Activated T-cell treated with anti-CD3 and anti-CD28 coated beads for 48 hours (primary cell): ENCODE results near the gene ABLIM3.
"Not testable (repeated sequence)": the region's sequence is repeated elsewhere in the genome, so short reads cannot be mapped to it uniquely, and the experiment has no call there.

ENCODE experiments used
- DNase-seq: peaks from one replicate; pipeline ENCODE4 v3.0.0-alpha.2; 2020; ENCODE audit warnings: low read depth

ABLIM3 gene

GRCh38 chr5:149157330-149157729 lies 16.0 kb downstream of the ABLIM3 start:
- DNase-seq = no peak

GRCh38 chr5:149160291-149160787 lies 19.0 kb downstream of the ABLIM3 start:
- no peak for DNase-seq

- no peak for DNase-seq
Observed at GRCh38 chr5:149161026-149161687, 19.9 kb downstream of the ABLIM3 start.

- DNase-seq = no peak
Observed at GRCh38 chr5:149161850-149162249, 20.6 kb downstream of the ABLIM3 start.

GRCh38 chr5:149162401-149163084 lies 21.2 kb downstream of the ABLIM3 start:
- no peak for DNase-seq

GRCh38 chr5:149164731-149165130 lies 23.4 kb downstream of the ABLIM3 start:
- DNase-seq = no peak

- DNase-seq = no peak
Observed at GRCh38 chr5:149166128-149166527, 24.8 kb downstream of the ABLIM3 start.

- no peak for DNase-seq
Observed at GRCh38 chr5:149166591-149167100, 25.4 kb downstream of the ABLIM3 start.

GRCh38 chr5:149168276-149168906 lies 27.1 kb downstream of the ABLIM3 start:
- no peak for DNase-seq

- DNase-seq = no peak
Observed at GRCh38 chr5:149170299-149170698, 29.0 kb downstream of the ABLIM3 start.

- DNase-seq = peak; percentile 36
Observed at GRCh38 chr5:149172261-149172660, 31.0 kb downstream of the ABLIM3 start.

GRCh38 chr5:149172709-149173505 lies 31.6 kb downstream of the ABLIM3 start:
- no peak for DNase-seq

GRCh38 chr5:149174847-149175234 lies 33.5 kb downstream of the ABLIM3 start:
- no peak for DNase-seq

- no peak for DNase-seq
Observed at GRCh38 chr5:149175346-149176105, 34.2 kb downstream of the ABLIM3 start.

- DNase-seq = no peak
Observed at GRCh38 chr5:149177339-149177843, 36.1 kb downstream of the ABLIM3 start.

- no peak for DNase-seq
Observed at GRCh38 chr5:149177911-149178565, 36.7 kb downstream of the ABLIM3 start.

- DNase-seq = no peak
Observed at GRCh38 chr5:149181732-149182131, 40.4 kb downstream of the ABLIM3 start.

GRCh38 chr5:149182241-149182640 lies 40.9 kb downstream of the ABLIM3 start:
- no peak for DNase-seq

- DNase-seq = no peak
Observed at GRCh38 chr5:149185067-149185466, 43.8 kb downstream of the ABLIM3 start.

GRCh38 chr5:149186506-149186905 lies 45.2 kb downstream of the ABLIM3 start:
- no peak for DNase-seq

GRCh38 chr5:149187617-149188016 lies 46.3 kb downstream of the ABLIM3 start:
- DNase-seq = not testable (repeated sequence)
